CD4-positive, CD25-positive, alpha-beta regulatory T cell (primary cell): ENCODE measurements around the gene DLK2. TPM values are rescaled to one million over a fixed set of nuclear protein-coding genes. Genes with fewer than 3 reads are reported as not detected.

ENCODE experiments used
- ATAC-seq, 2 donors: fragments of 150-1000 bp; cut with Tn5 transposase; one replicate each; pipeline ENCODE4 v1.10.0; 2021; ENCODE audit warnings: low read depth in 2 of 2, moderate number of reproducible peaks in 2 of 2, moderate library complexity in 1 of 2
- DNase-seq, 3 donors: peaks; one replicate each; pipeline versions ENCODE4 v3.0.0 to v3.0.0-alpha.2; 2012 to 2022; ENCODE audit warnings: mixed read lengths in 1 of 3
- H3K27ac ChIP-seq: one replicate; pipeline ENCODE4 v1.7.0; 2013; ENCODE audit warnings: mild to moderate bottlenecking, low read length; ENCODE audit not compliant: insufficient read depth, poor library complexity, severe bottlenecking
- H3K27me3 ChIP-seq: one replicate; pipeline ENCODE4 v1.7.0; 2013; ENCODE audit warnings: low read length; ENCODE audit not compliant: control insufficient read depth, insufficient read depth
- H3K36me3 ChIP-seq: one replicate; pipeline ENCODE4 v1.7.0; 2013; ENCODE audit warnings: mild to moderate bottlenecking, low read length, moderate library complexity; ENCODE audit not compliant: control insufficient read depth, insufficient read depth
- H3K4me1 ChIP-seq: 2 replicates; pipeline ENCODE4 v1.7.0; 2013; ENCODE audit warnings: mild to moderate bottlenecking, low read length; ENCODE audit not compliant: insufficient read depth, control insufficient read depth, poor library complexity, severe bottlenecking
- H3K4me3 ChIP-seq: one replicate; pipeline ENCODE4 v1.7.0; 2013; ENCODE audit warnings: low read depth, mild to moderate bottlenecking, low read length, moderate library complexity
- H3K9me3 ChIP-seq, 2 experiments: 1 replicate in 1 of 2; 2 replicates in 1 of 2; pipeline ENCODE4 v1.7.0; 2013; ENCODE audit warnings: low read length in 2 of 2, mild to moderate bottlenecking in 1 of 2, moderate library complexity in 1 of 2; ENCODE audit not compliant: control insufficient read depth in 2 of 2
- H3K27ac Mint-ChIP-seq, 3 donors: one replicate each; pipeline ENCODE4 v1.8.0; 2020 to 2022; ENCODE audit warnings: mild to moderate bottlenecking in 3 of 3, mixed read lengths in 3 of 3, moderate library complexity in 2 of 3
- H3K27me3 Mint-ChIP-seq: one replicate; pipeline ENCODE4 v1.8.0; 2022; ENCODE audit warnings: mild to moderate bottlenecking, mixed read lengths
- H3K36me3 Mint-ChIP-seq: one replicate; pipeline ENCODE4 v1.8.0; 2020; ENCODE audit warnings: mixed read lengths
- H3K4me1 Mint-ChIP-seq, 4 donors: one replicate each; pipeline ENCODE4 v1.8.0; 2020 to 2022; ENCODE audit warnings: mixed read lengths in 4 of 4, mild to moderate bottlenecking in 1 of 4
- H3K4me3 Mint-ChIP-seq, 4 donors: one replicate each; pipeline ENCODE4 v1.8.0; 2020 to 2022; ENCODE audit warnings: mild to moderate bottlenecking in 4 of 4, mixed read lengths in 4 of 4, moderate library complexity in 3 of 4
- H3K9me3 Mint-ChIP-seq, 7 donors: one replicate each; pipeline ENCODE4 v1.8.0; 2020 to 2022; ENCODE audit warnings: mixed read lengths in 7 of 7, mild to moderate bottlenecking in 3 of 7, moderate library complexity in 2 of 7
- polyA plus RNA-seq, 4 donors: library from polyadenylated mRNA; unstranded; fragments of 300-500 nt; fragmentation: Illumina TruSeq; gene quantifications; one replicate each; pipeline ENCODE4 v1.2.3, GENCODE V29; 2021
- total RNA-seq: library from RNA; stranded (reverse); gene quantifications from one replicate; pipeline ENCODE4 v1.2.3, GENCODE V29; 2022

DLK2 gene
- total and polyA plus RNA-seq, 5 donors from 2014 or later, result 0.20 to 0.87 (median 0.73) TPM; not detected in 1

DNA sequence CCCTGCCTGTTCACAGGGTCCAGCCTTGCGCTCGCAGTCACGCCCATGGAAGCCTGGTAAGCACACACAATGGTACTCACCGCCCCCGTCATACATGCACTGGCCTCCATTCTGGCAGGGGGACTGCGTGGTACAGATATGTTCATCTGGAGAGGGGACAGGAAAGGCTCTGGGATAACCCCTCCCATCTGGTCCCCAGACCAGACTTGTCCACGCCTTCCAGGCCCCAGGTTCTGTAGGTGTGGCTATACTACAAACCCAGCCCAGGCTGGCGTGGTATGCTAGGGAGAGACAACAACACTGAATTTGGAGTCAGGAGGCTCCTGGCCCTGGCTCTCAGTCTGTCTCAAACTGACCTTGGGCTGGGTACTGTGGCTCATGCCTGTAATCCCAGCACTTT, 3.4 kb downstream of the DLK2 start:
- Mint-ChIP-seq H3K4me3 (peak overlapping the region in 1 of 4 donors; percentile 56), H3K27ac (peak overlapping the region in 1 of 3 donors; percentile 60), H3K36me3 (peaks cover 15% of the 10 kb centered on the region), H3K4me1 (peaks cover 0 to 19% (median 7%) of the 10 kb centered on the region in 4 donors), H3K9me3 (peaks cover 0 to 2% (median 0%) of the 10 kb centered on the region in 7 donors), H3K27me3 (peaks cover 12% of the 10 kb centered on the region)
- Histone ChIP-seq H3K4me1 (peaks cover 15% of the 10 kb centered on the region), H3K36me3 (peaks cover 45% of the 10 kb centered on the region), H3K4me3 (no peak overlapping the region), H3K27me3 (no peaks in the 10 kb centered on the region), H3K9me3 (no peaks in the 10 kb centered on the region), H3K27ac (no peak overlapping the region)
- no peak for DNase-seq
- ATAC-seq, result no peak

GRCh38 chr6:43451348-43451747, 4.0 kb downstream of the DLK2 start:
- H3K27me3 Mint-ChIP-seq, result peaks cover 6% of the 10 kb centered on the region
- Histone ChIP-seq H3K27ac (no peak overlapping the region), H3K27me3 (no peaks in the 10 kb centered on the region), H3K4me3 (no peak overlapping the region), H3K9me3 (no peaks in the 10 kb centered on the region), H3K36me3 (peaks cover 47% of the 10 kb centered on the region), H3K4me1 (peaks cover 15% of the 10 kb centered on the region)
- H3K9me3 Mint-ChIP-seq, result peaks cover 0 to 2% (median 0%) of the 10 kb centered on the region in 7 donors
- H3K4me3 Mint-ChIP-seq, result no peak overlapping the region
- peaks cover 0 to 16% (median 7%) of the 10 kb centered on the region in 4 donors for H3K4me1 Mint-ChIP-seq
- H3K36me3 Mint-ChIP-seq, result peaks cover 15% of the 10 kb centered on the region
- DNase-seq (no peak), ATAC-seq (no peak)
- peak overlapping the region in 1 of 3 donors; percentile 60 for H3K27ac Mint-ChIP-seq

DNA sequence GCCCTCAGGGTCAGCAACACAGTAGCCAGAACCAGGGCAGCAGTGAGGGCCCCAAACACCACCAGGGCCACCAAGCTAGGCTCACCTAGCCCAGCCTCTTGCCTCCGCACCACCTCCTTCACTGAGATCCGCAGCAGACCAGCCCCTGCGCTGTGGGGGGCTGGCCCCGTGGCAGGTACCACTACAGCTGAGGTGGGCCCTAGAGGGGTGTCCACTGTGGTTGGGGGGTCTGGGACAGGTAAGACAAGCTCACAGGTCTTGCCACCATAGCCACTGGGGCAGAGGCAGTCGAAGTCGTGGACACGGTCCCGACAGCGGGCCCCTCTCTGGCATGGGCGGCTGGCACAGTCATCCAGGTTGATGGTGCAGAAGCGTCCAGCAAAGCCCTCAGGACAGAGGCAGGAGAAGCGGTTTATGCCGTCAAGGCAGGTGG, 4.6 kb downstream of the DLK2 start:
- Mint-ChIP-seq H3K4me3 (no peak overlapping the region), H3K4me1 (peaks cover 0 to 10% (median 4%) of the 10 kb centered on the region in 4 donors), H3K9me3 (no peaks in the 10 kb centered on the region), H3K27ac (no peak overlapping the region), H3K36me3 (peaks cover 15% of the 10 kb centered on the region), H3K27me3 (peaks cover 3% of the 10 kb centered on the region)
- Histone ChIP-seq H3K27me3 (no peaks in the 10 kb centered on the region), H3K4me1 (peaks cover 10% of the 10 kb centered on the region), H3K9me3 (no peaks in the 10 kb centered on the region), H3K27ac (no peak overlapping the region), H3K36me3 (peaks cover 54% of the 10 kb centered on the region), H3K4me3 (no peak overlapping the region)
- no peak for ATAC-seq
- DNase-seq, result no peak

GRCh38 chr6:43448916-43449315, 6.4 kb downstream of the DLK2 start:
- no peak overlapping the region for H3K27ac Mint-ChIP-seq
- DNase-seq (no peak), ATAC-seq (no peak)
- Histone ChIP-seq H3K36me3 (peaks cover 68% of the 10 kb centered on the region), H3K27ac (no peak overlapping the region), H3K27me3 (no peaks in the 10 kb centered on the region), H3K4me3 (no peak overlapping the region), H3K9me3 (no peaks in the 10 kb centered on the region), H3K4me1 (no peaks in the 10 kb centered on the region)
- H3K27me3 Mint-ChIP-seq, result no peaks in the 10 kb centered on the region
- peaks cover 17% of the 10 kb centered on the region for H3K36me3 Mint-ChIP-seq
- H3K9me3 Mint-ChIP-seq, result no peaks in the 10 kb centered on the region
- H3K4me1 Mint-ChIP-seq, result peaks cover 0 to 5% (median 1%) of the 10 kb centered on the region in 4 donors
- H3K4me3 Mint-ChIP-seq, result no peak overlapping the region

- DNase-seq, result no peak
- Mint-ChIP-seq H3K27me3 (no peaks in the 10 kb centered on the region), H3K4me1 (no peaks in the 10 kb centered on the region), H3K36me3 (peaks cover 27% of the 10 kb centered on the region), H3K4me3 (no peak overlapping the region), H3K9me3 (no peaks in the 10 kb centered on the region), H3K27ac (peak overlapping the region; percentile 35 to 86 (median 74))
- ATAC-seq, result no peak
- Histone ChIP-seq H3K9me3 (no peaks in the 10 kb centered on the region), H3K4me3 (no peak overlapping the region), H3K36me3 (peaks cover 80% of the 10 kb centered on the region), H3K27ac (no peak overlapping the region), H3K4me1 (no peaks in the 10 kb centered on the region), H3K27me3 (no peaks in the 10 kb centered on the region)
Observed at GRCh38 chr6:43447604-43448003, 7.7 kb downstream of the DLK2 start.

- Histone ChIP-seq H3K4me1 (no peaks in the 10 kb centered on the region), H3K9me3 (no peaks in the 10 kb centered on the region), H3K27me3 (no peaks in the 10 kb centered on the region), H3K36me3 (peaks cover 81% of the 10 kb centered on the region), H3K27ac (no peak overlapping the region), H3K4me3 (no peak overlapping the region)
- Mint-ChIP-seq H3K4me1 (no peaks in the 10 kb centered on the region), H3K9me3 (no peaks in the 10 kb centered on the region), H3K27ac (no peak overlapping the region), H3K4me3 (no peak overlapping the region), H3K36me3 (peaks cover 27% of the 10 kb centered on the region), H3K27me3 (no peaks in the 10 kb centered on the region)
- ATAC-seq (no peak), DNase-seq (no peak)
Observed at GRCh38 chr6:43445576-43445975, 9.8 kb downstream of the DLK2 start.

DNA sequence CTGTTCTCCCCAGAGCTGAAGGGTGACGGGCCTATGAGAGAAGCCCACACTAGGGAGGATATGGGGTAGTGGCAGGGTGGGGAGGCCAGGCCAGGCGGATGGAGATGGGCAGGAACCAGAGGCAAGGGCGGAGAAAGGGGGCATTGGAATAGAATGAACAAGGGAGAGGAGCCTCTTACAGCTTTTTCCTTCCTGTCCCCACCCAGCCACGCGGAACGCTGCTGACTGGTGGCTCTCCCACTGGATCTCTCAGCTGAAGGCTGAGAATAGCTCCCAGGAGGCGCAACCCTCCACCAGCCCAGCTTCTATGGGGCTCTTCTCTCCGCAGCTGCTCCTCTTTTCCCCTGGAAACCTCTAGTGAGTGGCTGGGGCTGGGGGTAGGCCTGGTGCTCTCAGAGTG, 10.8 kb downstream of the DLK2 start:
- H3K27ac ChIP-seq, result no peak overlapping the region
- ATAC-seq (no peak), DNase-seq (no peak)
- Mint-ChIP-seq H3K27ac (no peak overlapping the region), H3K9me3 (no peaks in the 10 kb centered on the region), H3K4me1 (no peaks in the 10 kb centered on the region), H3K36me3 (peaks cover 24% of the 10 kb centered on the region), H3K4me3 (no peak overlapping the region), H3K27me3 (no peaks in the 10 kb centered on the region)
- peaks cover 76% of the 10 kb centered on the region for H3K36me3 ChIP-seq
- H3K27me3 ChIP-seq, result no peaks in the 10 kb centered on the region
- H3K4me3 ChIP-seq, result no peak overlapping the region
- H3K4me1 ChIP-seq, result no peaks in the 10 kb centered on the region
- no peaks in the 10 kb centered on the region for H3K9me3 ChIP-seq

GRCh38 chr6:43444036-43444435, 11.3 kb downstream of the DLK2 start:
- H3K27ac ChIP-seq, result no peak overlapping the region
- Mint-ChIP-seq H3K4me3 (no peak overlapping the region), H3K4me1 (no peaks in the 10 kb centered on the region), H3K36me3 (peaks cover 24% of the 10 kb centered on the region), H3K27me3 (no peaks in the 10 kb centered on the region), H3K27ac (no peak overlapping the region), H3K9me3 (no peaks in the 10 kb centered on the region)
- DNase-seq (no peak), ATAC-seq (no peak)
- no peaks in the 10 kb centered on the region for H3K27me3 ChIP-seq
- H3K9me3 ChIP-seq, result no peaks in the 10 kb centered on the region
- peaks cover 72% of the 10 kb centered on the region for H3K36me3 ChIP-seq
- H3K4me3 ChIP-seq, result no peak overlapping the region
- no peaks in the 10 kb centered on the region for H3K4me1 ChIP-seq
